HL-60 (cell line): ENCODE measurements around the gene WDR20.

Experiments used
- DNase-seq, 2 experiments: peaks; one replicate each; pipeline ENCODE4 v3.0.0-alpha.2; 2010 to 2020; ENCODE audit warnings: low read depth in 1 of 2, low spot score in 1 of 2
- H3K27ac ChIP-seq: fragments of 250-450 bp; sonication (Bioruptor Pico); replicated peaks from 2 replicates; pipeline ENCODE4 v1.5.1; 2020; ENCODE audit warnings: mild to moderate bottlenecking, moderate library complexity
- H3K27me3 ChIP-seq: fragments of 250-450 bp; sonication (Bioruptor Pico); 2 replicates; pipeline ENCODE4 v1.5.1; 2021; ENCODE audit warnings: mild to moderate bottlenecking, moderate library complexity; ENCODE audit not compliant: insufficient read depth, poor library complexity, severe bottlenecking
- H3K4me3 ChIP-seq: replicated peaks from 2 replicates; pipeline ENCODE4 v1.5.1; 2011; ENCODE audit warnings: mild to moderate bottlenecking, control low read depth, low read length; ENCODE audit not compliant: insufficient read depth
- GABPA ChIP-seq: IDR thresholded peaks from 2 replicates; pipeline ENCODE4 v1.6.1; 2012; ENCODE audit warnings: low read depth
- POLR2AphosphoS5 ChIP-seq: IDR thresholded peaks from 2 replicates; pipeline ENCODE4 v1.6.1; 2012; ENCODE audit warnings: low read depth
- SPI1 ChIP-seq: IDR thresholded peaks from 2 replicates; pipeline ENCODE4 v1.6.1; 2012; ENCODE audit warnings: low read depth, mild to moderate bottlenecking, borderline replicate concordance
- TF ChIP-seq, protein P1 (sequence below): IDR thresholded peaks from 2 replicates; pipeline ENCODE4 v1.6.1; 2012; ENCODE audit warnings: low read depth; ENCODE audit not compliant: insufficient replicate concordance
- TF ChIP-seq, protein P2 (sequence below): IDR thresholded peaks from one replicate; pipeline ENCODE4 v1.5.1; 2011; ENCODE audit warnings: low read length, control low read depth, inconsistent platforms; ENCODE audit not compliant: insufficient read depth

The WDR20 gene

DNA sequence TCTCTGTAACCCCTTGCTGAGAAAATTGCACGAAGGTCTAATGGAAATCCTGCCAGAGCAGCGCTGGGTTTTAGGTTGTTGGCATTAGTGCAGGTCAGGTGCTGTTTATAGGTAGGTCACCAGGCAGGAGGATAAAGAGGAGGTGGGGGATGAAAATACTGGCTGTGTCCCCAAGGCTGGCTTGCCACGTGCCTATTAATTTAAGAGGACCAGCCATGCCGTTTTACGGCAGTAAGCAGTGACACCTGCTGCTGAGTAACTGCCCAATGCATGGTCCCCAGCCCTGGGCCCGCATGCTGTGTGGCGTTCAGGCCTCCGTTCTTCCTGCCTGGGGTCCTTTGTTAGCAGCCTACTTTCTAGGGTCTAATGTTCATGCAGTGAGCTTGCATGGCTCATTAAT, 67.2 kb downstream of the WDR20 start:
- Histone ChIP-seq H3K27ac (no peak overlapping the region), H3K4me3 (no peak overlapping the region), H3K27me3 (no peaks in the 10 kb centered on the region)
- TF ChIP-seq, protein P1, sequence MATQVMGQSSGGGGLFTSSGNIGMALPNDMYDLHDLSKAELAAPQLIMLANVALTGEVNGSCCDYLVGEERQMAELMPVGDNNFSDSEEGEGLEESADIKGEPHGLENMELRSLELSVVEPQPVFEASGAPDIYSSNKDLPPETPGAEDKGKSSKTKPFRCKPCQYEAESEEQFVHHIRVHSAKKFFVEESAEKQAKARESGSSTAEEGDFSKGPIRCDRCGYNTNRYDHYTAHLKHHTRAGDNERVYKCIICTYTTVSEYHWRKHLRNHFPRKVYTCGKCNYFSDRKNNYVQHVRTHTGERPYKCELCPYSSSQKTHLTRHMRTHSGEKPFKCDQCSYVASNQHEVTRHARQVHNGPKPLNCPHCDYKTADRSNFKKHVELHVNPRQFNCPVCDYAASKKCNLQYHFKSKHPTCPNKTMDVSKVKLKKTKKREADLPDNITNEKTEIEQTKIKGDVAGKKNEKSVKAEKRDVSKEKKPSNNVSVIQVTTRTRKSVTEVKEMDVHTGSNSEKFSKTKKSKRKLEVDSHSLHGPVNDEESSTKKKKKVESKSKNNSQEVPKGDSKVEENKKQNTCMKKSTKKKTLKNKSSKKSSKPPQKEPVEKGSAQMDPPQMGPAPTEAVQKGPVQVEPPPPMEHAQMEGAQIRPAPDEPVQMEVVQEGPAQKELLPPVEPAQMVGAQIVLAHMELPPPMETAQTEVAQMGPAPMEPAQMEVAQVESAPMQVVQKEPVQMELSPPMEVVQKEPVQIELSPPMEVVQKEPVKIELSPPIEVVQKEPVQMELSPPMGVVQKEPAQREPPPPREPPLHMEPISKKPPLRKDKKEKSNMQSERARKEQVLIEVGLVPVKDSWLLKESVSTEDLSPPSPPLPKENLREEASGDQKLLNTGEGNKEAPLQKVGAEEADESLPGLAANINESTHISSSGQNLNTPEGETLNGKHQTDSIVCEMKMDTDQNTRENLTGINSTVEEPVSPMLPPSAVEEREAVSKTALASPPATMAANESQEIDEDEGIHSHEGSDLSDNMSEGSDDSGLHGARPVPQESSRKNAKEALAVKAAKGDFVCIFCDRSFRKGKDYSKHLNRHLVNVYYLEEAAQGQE, result no peak
- no peak for TF ChIP-seq SPI1
- no peak for TF ChIP-seq POLR2AphosphoS5
- TF ChIP-seq, protein P2, sequence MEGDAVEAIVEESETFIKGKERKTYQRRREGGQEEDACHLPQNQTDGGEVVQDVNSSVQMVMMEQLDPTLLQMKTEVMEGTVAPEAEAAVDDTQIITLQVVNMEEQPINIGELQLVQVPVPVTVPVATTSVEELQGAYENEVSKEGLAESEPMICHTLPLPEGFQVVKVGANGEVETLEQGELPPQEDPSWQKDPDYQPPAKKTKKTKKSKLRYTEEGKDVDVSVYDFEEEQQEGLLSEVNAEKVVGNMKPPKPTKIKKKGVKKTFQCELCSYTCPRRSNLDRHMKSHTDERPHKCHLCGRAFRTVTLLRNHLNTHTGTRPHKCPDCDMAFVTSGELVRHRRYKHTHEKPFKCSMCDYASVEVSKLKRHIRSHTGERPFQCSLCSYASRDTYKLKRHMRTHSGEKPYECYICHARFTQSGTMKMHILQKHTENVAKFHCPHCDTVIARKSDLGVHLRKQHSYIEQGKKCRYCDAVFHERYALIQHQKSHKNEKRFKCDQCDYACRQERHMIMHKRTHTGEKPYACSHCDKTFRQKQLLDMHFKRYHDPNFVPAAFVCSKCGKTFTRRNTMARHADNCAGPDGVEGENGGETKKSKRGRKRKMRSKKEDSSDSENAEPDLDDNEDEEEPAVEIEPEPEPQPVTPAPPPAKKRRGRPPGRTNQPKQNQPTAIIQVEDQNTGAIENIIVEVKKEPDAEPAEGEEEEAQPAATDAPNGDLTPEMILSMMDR, result no peak
- no peak for TF ChIP-seq GABPA
- DNase-seq, result no peak

GRCh38 chr14:102207831-102208365, 68.2 kb downstream of the WDR20 start:
- Histone ChIP-seq H3K27ac (no peak overlapping the region), H3K27me3 (no peaks in the 10 kb centered on the region), H3K4me3 (no peak overlapping the region)
- no peak for TF ChIP-seq POLR2AphosphoS5
- no peak for TF ChIP-seq GABPA
- TF ChIP-seq, protein P1, result no peak
- TF ChIP-seq, protein P2, result no peak
- no peak for TF ChIP-seq SPI1
- no peak for DNase-seq

- no peak for DNase-seq
- Histone ChIP-seq H3K27ac (no peak overlapping the region), H3K27me3 (no peaks in the 10 kb centered on the region), H3K4me3 (no peak overlapping the region)
- TF ChIP-seq GABPA (no peak), POLR2AphosphoS5 (no peak)
- TF ChIP-seq, protein P1, result no peak
Observed at GRCh38 chr14:102208741-102209140, 69.0 kb downstream of the WDR20 start.
